ENCODE data around the gene FANCD2.
"Not testable (repeated sequence)": the region's sequence is repeated elsewhere in the genome, so short reads cannot be mapped to it uniquely, and the experiment has no call there.

FANCD2 gene

GRCh38 chr3:10108091-10108490 lies 81.9 kb downstream of the FANCD2 start, which contains the start of gene FANCD2OS:
Gene FANCD2OS, minus strand, starts transcription at chr3:10108255. Its CDS starts 3,481 bp downstream, at chr3:10104774.
- no peak for DNase-seq (ENCODE audit: low read depth in 2 of 2)

GRCh38 chr3:10115326-10116137 lies 89.3 kb downstream of the FANCD2 start, which contains the start of gene BRK1:
Gene BRK1, plus strand, starts transcription at chr3:10115675. Its CDS starts 27 bp downstream, at chr3:10115702.
- DNase-seq (ENCODE audit: low read depth in 2 of 2): peak; percentile 86 to 92

GRCh38 chr3:10116138-10116460 lies 89.9 kb downstream of the FANCD2 start:
- DNase-seq (ENCODE audit: low read depth in 2 of 2): no peak

DNA sequence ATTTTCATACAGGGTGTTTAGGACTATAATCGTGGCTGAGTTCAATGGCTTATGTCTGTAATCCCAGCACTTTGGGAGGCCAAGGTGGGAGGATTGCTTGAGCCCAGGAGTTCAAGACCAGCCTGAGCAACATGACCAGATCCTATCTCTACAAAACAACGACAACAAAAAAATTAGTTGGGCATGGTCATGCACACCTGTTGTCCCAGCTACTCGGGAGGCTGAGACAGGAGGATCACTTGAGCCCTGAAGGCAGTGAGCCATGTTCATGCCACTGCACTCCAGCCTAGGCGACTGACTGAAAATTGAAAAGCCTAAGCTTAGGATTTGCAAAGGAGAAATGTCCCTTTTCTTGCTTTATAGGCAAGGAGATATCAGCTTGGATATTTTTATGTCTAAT lies 90.7 kb downstream of the FANCD2 start:
- no peak for DNase-seq (ENCODE audit: low read depth in 2 of 2)

DNA sequence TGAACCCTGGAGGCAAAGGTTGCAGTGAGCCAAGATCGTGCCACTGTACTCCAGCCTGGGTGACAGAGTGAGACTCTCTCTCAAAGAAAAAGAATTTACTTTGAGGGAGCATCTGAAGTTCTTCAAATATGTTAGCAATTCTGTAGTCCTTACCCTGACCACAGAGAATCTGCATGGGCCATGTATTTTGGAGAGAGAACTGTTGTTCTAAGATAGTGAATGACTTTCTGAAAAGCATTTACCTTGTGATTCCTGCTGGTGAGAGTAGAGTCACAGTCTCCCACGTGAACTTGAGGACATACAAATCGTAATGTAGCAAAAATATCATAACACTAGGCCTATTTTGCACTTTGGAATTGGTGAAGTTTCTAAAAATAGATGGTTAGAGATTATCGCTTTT lies 93.1 kb downstream of the FANCD2 start:
- no peak for DNase-seq (ENCODE audit: low read depth in 2 of 2)

DNA sequence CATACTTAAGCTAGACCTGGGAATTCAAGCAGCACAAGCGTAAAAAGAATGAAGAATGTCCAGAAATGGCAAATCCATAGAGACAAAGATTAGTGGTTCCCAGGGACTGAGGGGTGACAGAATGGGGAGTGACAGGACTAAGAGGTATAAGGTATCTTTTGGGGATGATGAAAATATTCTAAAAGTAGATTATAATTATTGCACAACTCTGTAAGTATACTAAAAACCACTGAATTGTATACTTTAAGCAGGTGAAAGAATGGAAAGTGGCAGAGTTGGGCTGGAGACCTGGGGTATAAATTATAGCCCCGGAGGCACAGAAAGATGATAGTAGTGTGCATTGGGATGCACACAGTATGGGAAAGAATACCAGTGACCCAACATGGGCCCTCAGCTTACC lies 94.8 kb downstream of the FANCD2 start:
- no peak for DNase-seq (ENCODE audit: low read depth in 2 of 2)

DNA sequence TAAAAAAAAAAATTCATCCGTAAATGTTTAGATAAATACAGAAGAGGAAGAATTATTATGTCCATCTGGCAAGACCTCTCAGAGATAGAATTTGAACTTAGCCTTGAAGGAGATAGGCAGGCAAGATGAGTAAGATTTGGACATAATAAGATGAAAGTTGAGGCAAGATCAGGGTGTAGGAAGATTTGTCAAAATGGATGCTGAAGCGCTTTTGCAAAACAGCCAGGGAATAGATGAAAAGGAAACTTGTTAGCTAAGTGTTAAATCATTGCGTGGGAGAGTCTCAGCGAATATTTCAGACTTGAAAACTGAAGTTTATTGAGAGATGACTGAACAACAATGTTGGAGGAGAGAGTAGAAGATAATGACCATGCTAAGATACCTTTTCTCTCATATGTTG lies 96.5 kb downstream of the FANCD2 start:
- no peak for DNase-seq (ENCODE audit: low read depth in 2 of 2)

DNA sequence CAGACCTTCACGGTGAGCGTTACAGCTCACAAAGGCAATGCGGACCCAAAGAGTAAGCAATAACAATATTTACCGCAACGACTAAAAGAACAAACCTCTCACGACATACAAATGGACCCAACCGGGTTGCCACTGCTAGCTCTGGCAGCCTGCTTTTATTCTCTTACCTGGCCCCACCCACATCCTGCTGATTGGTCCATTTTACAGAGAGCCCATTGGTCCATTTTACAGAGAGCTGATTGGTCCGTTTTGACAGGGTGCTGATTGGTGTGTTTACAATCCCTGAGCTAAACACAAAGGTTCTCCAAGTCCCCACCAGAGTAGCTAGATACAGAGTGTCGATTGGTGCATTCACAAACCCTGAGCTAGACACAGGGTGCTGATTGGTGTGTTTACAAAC lies 109.6 kb downstream of the FANCD2 start:
- not testable (repeated sequence) for DNase-seq (ENCODE audit: low read depth in 2 of 2)

DNA sequence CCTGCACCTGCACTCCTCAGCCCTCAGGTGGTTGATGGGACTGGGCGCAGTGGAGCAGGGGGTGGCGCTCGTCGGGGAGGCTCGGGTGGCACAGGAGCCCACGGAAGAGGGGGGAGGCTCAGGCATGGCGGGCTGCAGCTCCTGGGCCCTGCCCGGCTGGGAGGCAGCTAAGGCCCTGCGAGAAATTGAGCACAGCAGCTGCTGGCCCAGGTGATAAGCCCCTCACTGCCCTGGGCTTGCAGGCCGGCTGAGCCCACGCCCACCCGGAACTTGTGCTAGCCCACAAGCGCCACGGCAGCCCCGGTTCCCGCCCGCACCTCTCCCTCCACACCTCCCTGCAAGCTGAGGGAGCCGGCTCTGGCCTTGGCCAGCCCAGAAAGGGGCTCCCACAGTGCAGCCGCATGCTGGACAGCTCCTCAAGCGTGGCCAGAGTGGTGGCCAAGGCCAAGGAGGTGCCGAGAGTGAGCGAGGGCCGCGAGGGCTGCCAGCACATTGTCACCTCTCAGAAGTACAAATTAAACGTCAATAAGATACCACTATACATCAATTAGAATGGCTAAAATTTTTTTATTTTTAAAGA lies 110.3 kb downstream of the FANCD2 start:
- DNase-seq (ENCODE audit: low read depth in 2 of 2): no peak

- DNase-seq (ENCODE audit: low read depth in 2 of 2): no peak
These were observed 110.9 kb downstream of the FANCD2 start for GRCh38 chr3:10137178-10137577.

DNA sequence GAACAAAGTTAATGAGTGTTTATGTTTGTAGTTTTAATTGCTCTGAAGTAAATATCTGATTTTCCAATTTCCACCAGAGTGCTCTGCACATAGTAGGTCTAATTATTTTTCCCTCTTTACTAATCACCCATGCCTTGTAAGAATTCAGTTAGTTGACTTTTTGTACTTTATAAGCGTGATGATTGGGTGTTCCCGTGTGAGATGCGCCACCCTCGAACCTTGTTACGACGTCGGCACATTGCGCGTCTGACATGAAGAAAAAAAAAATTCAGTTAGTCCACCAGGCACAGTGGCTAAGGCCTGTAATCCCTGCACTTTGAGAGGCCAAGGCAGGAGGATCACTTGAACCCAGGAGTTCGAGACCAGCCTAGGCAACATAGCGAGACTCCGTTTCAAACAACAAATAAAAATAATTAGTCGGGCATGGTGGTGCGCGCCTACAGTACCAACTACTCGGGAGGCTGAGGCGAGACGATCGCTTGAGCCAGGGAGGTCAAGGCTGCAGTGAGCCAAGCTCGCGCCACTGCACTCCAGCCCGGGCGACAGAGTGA lies 114.8 kb downstream of the FANCD2 start:
- DNase-seq (ENCODE audit: low read depth in 2 of 2): no peak

DNA sequence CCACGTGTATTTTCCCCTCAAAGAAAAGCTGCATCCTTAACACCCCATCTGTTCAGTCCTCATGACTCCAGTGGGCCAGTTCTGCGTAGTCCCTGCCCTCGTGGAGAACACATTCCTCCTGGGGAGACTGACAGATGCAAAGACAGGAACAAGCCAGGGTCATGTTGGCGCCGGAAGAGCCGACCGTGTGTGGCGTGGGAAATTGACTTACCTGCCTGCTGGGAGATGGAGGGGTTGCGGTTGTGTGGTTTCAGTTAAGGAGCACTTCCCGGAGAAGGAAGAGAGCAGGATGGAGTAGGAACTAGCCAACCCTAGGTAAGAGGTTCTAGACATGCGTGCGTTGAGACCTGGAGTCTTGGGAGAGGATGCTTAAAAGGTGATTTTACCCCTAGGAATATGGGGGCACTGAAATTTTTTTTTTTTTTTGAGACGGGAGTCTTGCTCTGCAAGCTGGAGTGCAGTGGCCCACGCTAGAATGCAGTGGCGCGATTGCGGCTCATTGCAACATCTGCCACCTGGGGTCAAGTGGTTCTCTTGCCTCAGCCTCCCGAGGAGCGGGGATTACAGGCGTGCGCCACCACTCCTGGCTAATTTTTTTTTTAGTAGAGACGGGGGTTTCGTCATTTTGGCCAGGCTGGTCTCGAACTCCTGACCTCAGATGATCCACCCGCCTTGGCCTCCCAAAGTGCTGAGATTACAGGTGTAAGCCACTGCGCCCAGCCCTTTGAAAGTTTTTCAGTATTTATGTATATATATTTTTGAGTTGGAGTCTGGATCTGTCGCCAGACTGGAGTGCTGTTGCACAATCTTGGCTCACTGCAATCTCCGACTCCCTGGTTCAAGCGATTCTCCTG lies 116.7 kb downstream of the FANCD2 start:
- no peak for DNase-seq (ENCODE audit: low read depth in 2 of 2)

GRCh38 chr3:10145685-10146084 lies 119.4 kb downstream of the FANCD2 start:
- DNase-seq (ENCODE audit: low read depth in 2 of 2): no peak

GRCh38 chr3:10149226-10149625 lies 123.0 kb downstream of the FANCD2 start:
- no peak for DNase-seq (ENCODE audit: low read depth in 2 of 2)

DNA sequence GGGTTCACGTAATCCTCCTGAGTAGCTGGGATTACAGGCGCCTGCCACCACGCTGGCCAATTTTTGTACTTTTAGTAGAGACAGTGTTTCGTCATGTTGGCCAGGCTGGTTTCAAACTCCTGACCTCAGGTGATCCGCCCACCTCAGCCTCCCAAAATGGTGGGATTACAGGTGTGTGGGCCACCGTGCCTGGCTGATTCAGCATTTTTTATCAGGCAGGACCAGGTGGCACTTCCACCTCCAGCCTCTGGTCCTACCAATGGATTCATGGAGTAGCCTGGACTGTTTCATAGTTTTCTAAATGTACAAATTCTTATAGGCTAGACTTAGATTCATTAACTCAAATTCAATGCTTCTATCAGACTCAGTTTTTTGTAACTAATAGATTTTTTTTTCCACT lies 124.8 kb downstream of the FANCD2 start:
- no peak for DNase-seq (ENCODE audit: low read depth in 2 of 2)
